Gastrocnemius medialis (tissue), 4 donors: ENCODE measurements around the gene RASA3. TPM values are rescaled to one million over a fixed set of nuclear protein-coding genes. Genes with fewer than 3 reads are reported as not detected.

Experiments
- ATAC-seq, 2 donors: fragments of 150-250 bp; one replicate each; pipeline ENCODE4 v1.9.1; 2016
- DNase-seq, 2 donors: peaks; one replicate each; pipeline ENCODE4 v3.0.0-alpha.2; 2019
- H3K27ac ChIP-seq, 4 donors: fragments of 200-600 bp; sonication (generic); 1 replicate in 1 of 4; 2 replicates in 3 of 4; pipeline ENCODE4 v1.5.1; 2016 to 2018; ENCODE audit warnings: mild to moderate bottlenecking in 2 of 4, moderate library complexity in 1 of 4
- H3K27me3 ChIP-seq, 3 donors: fragments of 200-600 bp; sonication (generic) in 2 of 3; 1 replicate in 1 of 3; 2 replicates in 2 of 3; pipeline versions ENCODE4 v1.5.1 to v1.6.0; 2016 to 2019; ENCODE audit warnings: mild to moderate bottlenecking in 1 of 3, moderate library complexity in 1 of 3
- H3K36me3 ChIP-seq, 2 donors: fragments of 200-600 bp; sonication (generic) in 1 of 2; one replicate each; pipeline ENCODE4 v1.5.1; 2017 to 2018
- H3K4me1 ChIP-seq, 2 donors: fragments of 200-600 bp; sonication (generic) in 1 of 2; one replicate each; pipeline ENCODE4 v1.5.1; 2016 to 2017; ENCODE audit warnings: mild to moderate bottlenecking in 2 of 2
- H3K4me3 ChIP-seq, 4 donors: fragments of 200-600 bp; sonication (generic) in 3 of 4; 1 replicate in 1 of 4; 2 replicates in 3 of 4; pipeline ENCODE4 v1.5.1; 2016 to 2019; ENCODE audit warnings: mild to moderate bottlenecking in 2 of 4
- H3K9me3 ChIP-seq, 3 donors: fragments of 200-600 bp; sonication (generic) in 2 of 3; 1 replicate in 1 of 3; 2 replicates in 2 of 3; pipeline ENCODE4 v1.5.1; 2016 to 2019
- POLR2A ChIP-seq, 2 donors: fragments of 450-650 bp; IDR thresholded peaks; one replicate each; pipeline ENCODE4 v1.6.1; 2017; ENCODE audit warnings: antibody characterized with exemption in 2 of 2, mild to moderate bottlenecking in 2 of 2, moderate library complexity in 2 of 2
- in situ Hi-C, 4 donors: fragments of 200-750 bp; cut with MboI; loops; one replicate each; pipeline versions ENCODE4 v1.15.0 to v1.8.0; 2017; ENCODE audit warnings: low sequenced_read_pairs in 4 of 4
- intact Hi-C: fragments of 100-400 bp; cut with DNase I; formaldehyde crosslinking; loops from one replicate; pipeline ENCODE4 v1.15.1; 2023; ENCODE audit warnings: low total_unique reads
- total RNA-seq, 4 donors: library from RNA; depleted of rRNA; stranded (reverse); fragments of >200 nt; gene quantifications; one replicate each; pipeline versions ENCODE4 v1.1.0 to v1.2.3, GENCODE V29; 2016
- TF ChIP-seq, protein P1 (sequence below), 5 experiments: fragments of 450-650 bp in 3 of 5; fragments of 200-600 bp in 2 of 5; sonication (generic) in 2 of 5; IDR thresholded peaks in 4 of 5; conservative IDR thresholded peaks in 1 of 5; 1 replicate in 4 of 5; 2 replicates in 1 of 5; pipeline ENCODE4 v1.5.1; 2016 to 2019; ENCODE audit warnings: antibody characterized with exemption in 5 of 5, mild to moderate bottlenecking in 3 of 5, moderate library complexity in 3 of 5

RASA3 gene
- total RNA-seq, 4 donors from 2014 or later, result 3.4 to 22.2 (median 10.8) TPM

DNA sequence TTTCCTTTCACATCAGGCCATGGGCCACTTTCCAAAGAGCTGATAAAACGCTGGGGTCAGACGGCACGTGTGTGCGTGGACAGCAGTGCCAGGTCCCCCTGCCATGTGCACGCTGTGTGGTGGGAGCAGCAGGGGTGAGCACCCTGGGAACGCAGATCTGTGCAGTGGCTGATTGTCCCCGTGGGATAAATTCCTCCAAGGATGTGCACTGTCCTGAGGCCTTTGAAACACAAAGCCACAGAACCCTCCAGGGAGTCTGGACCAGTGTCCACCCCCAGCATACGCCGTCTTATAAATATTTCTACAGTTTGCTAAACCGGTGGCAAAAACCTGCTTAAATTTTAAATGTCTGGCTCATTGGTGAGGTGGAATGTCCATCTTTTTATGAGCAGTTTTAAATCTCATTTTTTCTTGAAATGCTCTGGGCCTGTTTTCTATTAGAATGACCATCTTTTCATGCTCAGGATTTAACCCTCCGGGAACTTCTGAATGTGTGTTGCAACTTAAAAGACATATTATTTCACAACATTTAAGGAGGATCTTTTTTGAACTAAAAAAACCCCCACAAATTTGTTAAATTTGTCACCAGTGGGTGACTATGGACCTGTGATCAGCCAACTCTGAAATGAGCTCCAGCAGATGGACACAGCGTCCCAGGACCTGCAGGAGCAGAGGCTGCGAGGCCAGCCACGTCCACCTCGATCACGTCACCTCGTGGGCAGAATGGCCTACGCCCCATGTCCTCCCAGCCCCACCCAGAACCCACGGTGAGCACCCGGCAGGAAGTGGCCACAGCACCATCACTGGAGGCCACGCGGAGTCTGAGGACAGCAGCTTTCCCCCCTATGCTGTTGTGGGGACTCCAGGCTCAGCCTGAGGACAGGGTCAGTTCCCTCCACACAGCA lies 68.6 kb downstream of the RASA3 start:
- peak in 1 of 2 donors; percentile 21 for TF ChIP-seq POLR2A (IDR thresholded peaks at IDR 0.05)
- TF ChIP-seq, protein P1, sequence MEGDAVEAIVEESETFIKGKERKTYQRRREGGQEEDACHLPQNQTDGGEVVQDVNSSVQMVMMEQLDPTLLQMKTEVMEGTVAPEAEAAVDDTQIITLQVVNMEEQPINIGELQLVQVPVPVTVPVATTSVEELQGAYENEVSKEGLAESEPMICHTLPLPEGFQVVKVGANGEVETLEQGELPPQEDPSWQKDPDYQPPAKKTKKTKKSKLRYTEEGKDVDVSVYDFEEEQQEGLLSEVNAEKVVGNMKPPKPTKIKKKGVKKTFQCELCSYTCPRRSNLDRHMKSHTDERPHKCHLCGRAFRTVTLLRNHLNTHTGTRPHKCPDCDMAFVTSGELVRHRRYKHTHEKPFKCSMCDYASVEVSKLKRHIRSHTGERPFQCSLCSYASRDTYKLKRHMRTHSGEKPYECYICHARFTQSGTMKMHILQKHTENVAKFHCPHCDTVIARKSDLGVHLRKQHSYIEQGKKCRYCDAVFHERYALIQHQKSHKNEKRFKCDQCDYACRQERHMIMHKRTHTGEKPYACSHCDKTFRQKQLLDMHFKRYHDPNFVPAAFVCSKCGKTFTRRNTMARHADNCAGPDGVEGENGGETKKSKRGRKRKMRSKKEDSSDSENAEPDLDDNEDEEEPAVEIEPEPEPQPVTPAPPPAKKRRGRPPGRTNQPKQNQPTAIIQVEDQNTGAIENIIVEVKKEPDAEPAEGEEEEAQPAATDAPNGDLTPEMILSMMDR (IDR thresholded peaks at IDR 0.05 in 4 of 5, conservative IDR thresholded peaks at IDR 0.05 in 1 of 5), result no peak
- peaks cover 41% of the 10 kb centered on the region in 2 donors for H3K4me1 ChIP-seq
- in situ Hi-C loops, result no loop called here

DNA sequence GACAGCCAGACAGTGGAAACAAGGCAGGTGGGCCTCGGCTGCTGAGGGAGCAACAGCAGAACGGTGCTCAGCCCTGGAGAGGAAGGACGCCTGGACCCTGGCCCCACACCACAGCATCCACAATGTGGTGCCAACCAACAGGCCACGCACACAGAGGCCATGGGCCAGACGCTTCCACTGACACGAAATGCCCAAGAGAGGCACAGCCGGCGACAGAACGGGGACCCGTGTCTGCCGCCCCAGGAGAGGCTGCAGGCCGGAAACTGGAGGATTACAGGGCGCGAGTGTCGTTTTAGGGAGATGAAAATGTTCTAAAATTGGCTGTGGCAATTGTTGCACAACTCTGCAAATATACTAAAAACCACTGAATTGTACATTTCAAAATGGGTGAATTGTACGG lies 69.7 kb downstream of the RASA3 start:
- ATAC-seq, result no peak
- H3K27ac ChIP-seq, result peak overlapping the region; percentile 41 to 94 (median 70)
- in situ Hi-C loops, result no loop called here
- no peaks in the 10 kb centered on the region for H3K27me3 ChIP-seq
- TF ChIP-seq, protein P1 (IDR thresholded peaks at IDR 0.05 in 4 of 5, conservative IDR thresholded peaks at IDR 0.05 in 1 of 5), result no peak
- TF ChIP-seq POLR2A (IDR thresholded peaks at IDR 0.05), result no peak
- intact Hi-C loops, result no loop called here
- H3K36me3 ChIP-seq, result no peaks in the 10 kb centered on the region
- no peak for DNase-seq
- H3K9me3 ChIP-seq, result no peaks in the 10 kb centered on the region
- no peak overlapping the region for H3K4me3 ChIP-seq
- peaks cover 37 to 41% of the 10 kb centered on the region in 2 donors for H3K4me1 ChIP-seq

More for the DNA sequence above, 68.6 kb downstream of the RASA3 start:
- H3K27me3 ChIP-seq, result no peaks in the 10 kb centered on the region
- peak; percentile 45 to 78 for DNase-seq
- H3K27ac ChIP-seq, result peak overlapping the region; percentile 93 to 96 (median 95)
- H3K36me3 ChIP-seq, result no peaks in the 10 kb centered on the region
- H3K4me3 ChIP-seq, result peak overlapping the region; percentile 55 to 70 (median 56)
- H3K9me3 ChIP-seq, result no peaks in the 10 kb centered on the region
- intact Hi-C loops, result loop anchor here (1.0 to 2.0 kb wide), 2 partner anchors 37 to 66 kb away; no protein-coding TSS in a partner anchor
- peak; percentile 27 to 31 for ATAC-seq

DNA sequence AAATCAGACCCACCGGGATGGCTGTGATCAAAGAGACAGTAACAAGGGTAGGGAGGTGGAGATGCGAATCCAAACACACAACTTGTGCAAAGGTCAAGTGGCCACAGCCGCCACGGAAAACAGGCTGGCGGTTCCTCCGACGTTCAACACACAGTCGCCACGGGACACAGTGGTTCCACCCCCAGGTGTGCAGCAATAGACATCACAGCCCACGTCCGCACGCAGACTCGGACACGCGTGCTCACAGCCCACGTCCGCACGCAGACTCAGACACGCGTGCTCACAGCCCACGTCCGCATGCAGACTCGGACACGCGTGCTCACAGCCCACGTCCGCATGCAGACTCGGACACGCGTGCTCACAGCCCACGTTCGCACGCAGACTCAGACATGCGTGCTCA lies 70.1 kb downstream of the RASA3 start:
- DNase-seq (no peak), ATAC-seq (no peak)
- no peaks in the 10 kb centered on the region for H3K9me3 ChIP-seq
- intact Hi-C loops, result no loop called here
- no peaks in the 10 kb centered on the region for H3K27me3 ChIP-seq
- peaks cover 39 to 41% of the 10 kb centered on the region in 2 donors for H3K4me1 ChIP-seq
- peak overlapping the region; percentile 41 to 94 (median 70) for H3K27ac ChIP-seq
- H3K36me3 ChIP-seq, result no peaks in the 10 kb centered on the region
- in situ Hi-C loops, result no loop called here
- TF ChIP-seq, protein P1 (IDR thresholded peaks at IDR 0.05 in 4 of 5, conservative IDR thresholded peaks at IDR 0.05 in 1 of 5), result no peak
- TF ChIP-seq POLR2A (IDR thresholded peaks at IDR 0.05), result no peak
- no peak overlapping the region for H3K4me3 ChIP-seq

DNA sequence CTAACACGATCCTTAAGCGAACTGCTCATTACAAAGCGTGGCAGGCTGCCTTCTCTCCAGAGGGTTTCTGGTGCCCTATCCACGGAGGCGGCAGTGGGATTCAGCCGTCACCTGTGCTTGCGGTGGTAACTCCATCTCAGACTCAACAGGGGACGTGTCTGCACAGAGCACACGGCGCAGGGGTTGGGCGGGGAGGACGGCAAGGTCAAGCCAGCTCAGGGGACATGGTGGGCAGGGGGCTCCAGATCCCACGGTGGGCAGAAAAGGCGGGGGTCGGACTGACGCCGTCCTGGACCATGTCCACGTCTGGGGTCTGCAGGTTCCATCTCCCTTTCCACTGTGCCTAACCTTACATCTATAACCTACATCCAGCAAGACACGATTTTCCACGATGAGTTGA lies 70.7 kb downstream of the RASA3 start:
- peaks cover 41 to 43% of the 10 kb centered on the region in 2 donors for H3K4me1 ChIP-seq
- no peak for ATAC-seq
- in situ Hi-C loops, result no loop called here
- H3K9me3 ChIP-seq, result no peaks in the 10 kb centered on the region
- no peak for DNase-seq
- H3K27me3 ChIP-seq, result no peaks in the 10 kb centered on the region
- intact Hi-C loops, result no loop called here
- no peaks in the 10 kb centered on the region for H3K36me3 ChIP-seq
- H3K4me3 ChIP-seq, result no peak overlapping the region
- TF ChIP-seq POLR2A (IDR thresholded peaks at IDR 0.05), result no peak
- no peak overlapping the region for H3K27ac ChIP-seq

DNA sequence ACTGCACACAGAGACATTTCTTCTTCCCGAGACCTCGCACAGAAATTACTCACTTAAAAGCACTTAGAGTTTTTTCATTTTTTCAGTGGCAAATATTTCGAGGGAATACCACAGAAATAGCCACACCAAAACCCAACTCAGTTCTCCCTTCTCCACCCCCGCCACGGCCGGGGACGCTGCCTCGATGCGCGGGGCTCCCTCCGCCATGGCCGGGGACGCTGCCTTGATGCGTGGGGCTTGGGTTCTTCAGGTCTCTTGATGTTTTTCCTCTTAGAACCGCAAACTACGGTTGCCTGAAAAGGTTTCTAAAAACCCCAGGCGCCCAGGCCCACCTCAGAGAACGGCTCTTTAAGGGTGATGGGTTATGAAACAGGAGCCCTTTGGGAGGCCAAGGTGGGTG lies 71.4 kb downstream of the RASA3 start:
- in situ Hi-C loops (no loop called here), intact Hi-C loops (no loop called here)
- H3K4me1 ChIP-seq, result peaks cover 34 to 41% of the 10 kb centered on the region in 2 donors
- H3K27ac ChIP-seq, result peak overlapping the region in 1 of 4 donors; percentile 14
- H3K9me3 ChIP-seq, result no peaks in the 10 kb centered on the region
- no peak overlapping the region for H3K4me3 ChIP-seq
- H3K36me3 ChIP-seq, result no peaks in the 10 kb centered on the region
- ATAC-seq, result no peak
- no peaks in the 10 kb centered on the region for H3K27me3 ChIP-seq
- DNase-seq, result no peak
- no peak for TF ChIP-seq POLR2A (IDR thresholded peaks at IDR 0.05)
- TF ChIP-seq, protein P1 (IDR thresholded peaks at IDR 0.05 in 4 of 5, conservative IDR thresholded peaks at IDR 0.05 in 1 of 5), result no peak
